Aortic smooth muscle cell (primary cell): ENCODE data around the gene RALY. TPM values are rescaled to one million over a fixed set of nuclear protein-coding genes. Genes with fewer than 3 reads are reported as not detected.

Source experiments
- total RNA-seq: library from RNA; depleted of rRNA; stranded (reverse); fragments of >200 nt; gene quantifications from 2 replicates; pipeline ENCODE4 v1.2.3, GENCODE V29; 2014

RALY gene
- total RNA-seq, result 66.8 and 76.4 TPM in 2 replicates

GRCh38 chr20:33993576-33994221, at the start of gene RALY:
TSS of gene RALY (plus strand) at chr20:33993911. CDS start at chr20:34072075, 78,164 bp downstream.

GRCh38 chr20:34111702-34112599, 118.2 kb downstream of the RALY start, which contains the start of gene EIF2S2:
TSS of gene EIF2S2 (minus strand) at chr20:34112243. CDS start at chr20:34112110, 133 bp downstream.

Other genes with a start within 250 kb of the RALY start
- gene CHMP4B, start 182.6 kb upstream of the RALY start, total RNA-seq, result 38.0 and 58.0 TPM in 2 replicates
- gene EIF2S2, start 118.3 kb downstream of the RALY start, total RNA-seq, result 85.1 and 96.8 TPM in 2 replicates
- gene ASIP, start 247.5 kb downstream of the RALY start, total RNA-seq, result not detected in 2 replicates